GM19239 (cell line): Measurements from ENCODE around the gene AP4E1.
"Not testable (repeated sequence)": the region's sequence is repeated elsewhere in the genome, so short reads cannot be mapped to it uniquely, and the experiment has no call there.

Source experiments
- DNase-seq: peaks from one replicate; pipeline ENCODE4 v3.0.0; 2011; ENCODE audit warnings: low spot score; ENCODE audit not compliant: insufficient read length
- FAIRE-seq: peaks from 2 replicates; lab custom pipeline; 2011; peaks lifted over from hg19 to GRCh38; lab: Jason Lieb, UNC

AP4E1 gene

DNA sequence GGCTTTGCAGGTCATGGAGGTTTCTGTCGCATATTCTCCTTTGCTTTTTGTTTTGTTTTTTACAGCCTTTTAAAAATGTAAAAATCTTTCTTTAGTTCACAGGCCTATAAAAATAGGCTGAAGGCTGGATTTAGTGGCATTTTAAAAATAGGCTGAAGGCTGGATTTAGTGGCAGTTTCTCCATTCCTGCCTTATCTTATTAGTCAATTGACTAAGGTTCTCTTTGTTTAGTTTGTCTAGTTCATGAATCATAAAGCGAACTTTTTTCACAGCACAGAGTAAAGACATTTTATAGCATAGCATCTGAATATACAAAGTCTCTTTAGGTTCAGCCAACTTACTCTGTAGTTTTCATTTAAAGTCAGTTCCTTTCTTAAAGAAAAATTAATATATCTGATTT, 31.4 kb downstream of the AP4E1 start:
- DNase-seq (no peak), FAIRE-seq (no peak)

- FAIRE-seq, result peak; percentile 47
- DNase-seq, result no peak
These were observed 32.0 kb downstream of the AP4E1 start for GRCh38 chr15:50940506-50940905.

DNA sequence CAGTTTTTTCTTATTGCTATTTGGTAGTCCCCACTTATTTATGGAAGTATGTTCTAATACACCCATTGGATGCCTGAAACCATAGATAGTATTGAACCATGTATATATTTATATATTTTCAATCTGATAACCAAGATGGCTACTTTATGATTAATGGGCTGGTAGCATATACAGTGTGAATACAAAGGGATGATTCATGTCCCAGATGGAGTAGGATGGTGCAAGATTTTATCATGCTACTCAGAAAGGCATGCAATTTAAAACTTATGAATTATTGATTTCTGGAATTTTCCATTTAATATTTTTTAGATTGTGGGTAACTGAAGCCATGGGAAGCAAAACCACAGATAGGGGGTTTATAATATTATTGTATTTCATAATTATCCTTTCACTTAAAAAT, 35.2 kb downstream of the AP4E1 start:
- FAIRE-seq, result no peak
- no peak for DNase-seq

- FAIRE-seq (no peak), DNase-seq (no peak)
These were observed 36.2 kb downstream of the AP4E1 start for GRCh38 chr15:50944672-50945071.

DNA sequence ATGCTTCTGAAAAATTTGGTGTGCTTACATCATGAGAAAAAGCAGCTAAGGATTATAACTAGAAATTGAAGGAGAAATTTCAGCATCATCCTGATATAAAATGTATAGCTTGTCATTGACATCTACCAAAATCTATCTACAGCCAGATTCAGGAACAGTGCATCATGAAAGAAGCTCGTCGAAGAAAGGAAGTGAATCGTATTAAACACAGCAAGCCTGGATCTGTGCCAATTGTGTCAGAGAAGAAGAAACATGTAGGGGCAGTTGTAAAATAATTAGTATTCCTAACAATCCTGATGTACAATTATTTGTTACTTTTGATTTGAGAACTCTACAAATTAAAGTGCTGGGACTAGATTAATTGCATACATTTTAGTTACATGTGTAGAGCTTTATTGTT, 37.2 kb downstream of the AP4E1 start:
- peak; percentile 42 for FAIRE-seq
- DNase-seq, result no peak

DNA sequence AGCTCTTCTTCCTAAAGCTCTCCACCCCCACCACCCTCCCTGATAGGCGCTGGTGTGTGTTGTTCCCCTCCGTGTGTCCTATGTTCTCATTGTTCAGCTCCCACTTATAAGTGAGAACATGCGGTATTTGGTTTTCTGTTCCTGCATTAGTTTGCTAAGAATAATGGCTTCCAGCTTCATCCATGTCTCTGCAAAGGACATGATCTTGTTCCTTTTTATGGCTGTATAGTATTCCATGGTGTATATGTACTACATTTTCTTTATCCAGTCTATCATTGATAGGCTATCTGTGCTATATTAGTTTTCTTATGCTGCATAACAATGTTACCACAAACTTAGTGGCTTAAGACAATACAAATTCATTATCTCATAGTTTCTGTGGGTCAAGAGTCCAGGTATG, 42.3 kb downstream of the AP4E1 start:
- FAIRE-seq, result not testable (repeated sequence)

GRCh38 chr15:50953302-50953701, 44.8 kb downstream of the AP4E1 start:
- FAIRE-seq (no peak), DNase-seq (no peak)

More for the DNA sequence above, 42.3 kb downstream of the AP4E1 start:
- not testable (repeated sequence) for DNase-seq

GRCh38 chr15:50954837-50955236, 46.4 kb downstream of the AP4E1 start:
- FAIRE-seq, DNase-seq: not testable (repeated sequence)

- FAIRE-seq (peak; percentile 65), DNase-seq (no peak)
These were observed 51.2 kb downstream of the AP4E1 start for GRCh38 chr15:50959717-50960116.

- no peak for DNase-seq
- no peak for FAIRE-seq
These were observed 55.6 kb downstream of the AP4E1 start for GRCh38 chr15:50964075-50964474.

DNA sequence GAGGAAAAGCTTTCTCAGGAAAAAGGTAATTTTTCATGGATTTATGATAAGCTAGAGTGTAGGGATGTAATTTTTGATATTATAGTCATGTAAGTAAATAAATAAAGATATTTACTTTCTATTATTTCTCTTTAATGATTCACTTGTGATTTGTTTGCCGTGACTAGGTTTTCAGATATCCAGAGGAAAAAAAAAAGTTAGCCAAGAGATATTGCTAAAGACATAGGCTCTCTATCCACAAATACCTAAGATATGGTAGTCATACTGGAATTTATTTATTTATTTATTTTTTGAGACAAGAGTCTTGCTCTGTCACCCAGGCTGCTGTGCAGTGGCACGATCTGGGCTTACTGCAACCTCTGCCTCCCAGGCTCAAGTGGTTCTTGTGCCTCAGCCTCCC, 59.9 kb downstream of the AP4E1 start:
- no peak for FAIRE-seq
- no peak for DNase-seq

DNA sequence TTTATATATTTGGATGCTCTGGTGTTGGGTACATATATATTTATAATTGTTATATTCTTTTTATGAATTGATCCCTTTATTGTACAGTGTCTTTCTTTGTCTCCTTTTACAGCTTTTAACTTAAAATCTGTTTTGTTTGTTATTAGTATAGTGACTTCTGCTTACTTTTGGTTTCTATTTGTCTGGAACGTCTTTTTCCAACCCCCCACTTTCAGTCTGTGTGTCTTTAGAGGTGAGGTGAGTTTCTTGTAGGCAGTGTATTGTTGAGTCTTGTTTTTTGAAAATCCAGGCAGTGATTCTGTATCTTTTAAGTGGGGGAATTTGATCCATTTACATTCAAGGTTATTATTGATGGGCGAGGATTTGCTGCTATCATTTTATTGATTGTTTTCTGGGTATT, 62.0 kb downstream of the AP4E1 start:
- FAIRE-seq (peak; percentile 54), DNase-seq (no peak)

DNA sequence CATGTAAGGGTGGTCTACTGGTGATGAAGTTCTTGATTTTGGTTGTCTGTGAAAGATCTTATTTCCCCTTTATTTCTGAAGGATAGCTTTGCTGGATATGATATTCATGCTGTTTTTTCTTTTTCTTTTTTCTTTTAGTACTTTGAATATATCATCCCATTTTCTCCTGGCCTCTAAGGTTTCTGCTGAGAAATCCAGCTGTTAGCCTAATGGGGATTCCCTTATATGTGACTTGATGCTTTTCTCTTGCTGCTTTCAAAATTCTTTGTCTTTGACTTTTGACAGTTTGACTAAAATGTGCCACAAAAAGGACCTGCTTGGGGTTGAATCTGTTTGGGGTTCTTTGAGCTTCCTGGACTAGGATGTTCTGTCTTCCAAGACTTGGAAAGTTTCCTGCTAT, 62.6 kb downstream of the AP4E1 start:
- no peak for DNase-seq
- FAIRE-seq, result no peak

GRCh38 chr15:50971542-50971941, 63.1 kb downstream of the AP4E1 start:
- DNase-seq (no peak), FAIRE-seq (no peak)

GRCh38 chr15:50973605-50974004, 65.1 kb downstream of the AP4E1 start:
- DNase-seq, result no peak
- no peak for FAIRE-seq

DNA sequence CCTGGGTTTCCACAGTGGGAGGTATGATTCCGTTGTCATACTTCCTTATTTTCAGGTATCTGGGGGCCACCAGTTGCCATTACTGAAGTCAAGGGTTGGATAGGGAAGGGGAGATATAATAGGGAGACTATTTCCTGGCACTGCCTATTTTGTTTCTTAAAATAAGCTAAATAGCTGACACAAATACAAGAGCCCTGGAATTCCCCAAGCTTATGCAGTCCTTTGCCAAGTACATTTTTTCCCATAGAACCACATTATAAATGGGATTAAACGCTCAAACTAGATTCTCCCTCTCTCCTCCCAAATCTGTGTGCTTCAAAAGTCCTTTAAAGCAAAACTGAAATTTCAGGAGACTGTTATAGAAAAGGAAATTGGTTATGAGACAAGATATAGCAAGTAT, 68.7 kb downstream of the AP4E1 start:
- DNase-seq (no peak), FAIRE-seq (no peak)

GRCh38 chr15:50978580-50978979, 70.1 kb downstream of the AP4E1 start:
- no peak for FAIRE-seq
- DNase-seq, result no peak

- FAIRE-seq (no peak), DNase-seq (no peak)
These were observed 70.6 kb downstream of the AP4E1 start for GRCh38 chr15:50979041-50979440.

GRCh38 chr15:50993598-50993997, 85.1 kb downstream of the AP4E1 start:
- DNase-seq (no peak), FAIRE-seq (no peak)

GRCh38 chr15:50996641-50997040, 88.2 kb downstream of the AP4E1 start:
- DNase-seq (no peak), FAIRE-seq (no peak)

GRCh38 chr15:50997371-50998051, 89.0 kb downstream of the AP4E1 start:
- no peak for FAIRE-seq
- DNase-seq, result no peak

GRCh38 chr15:51004103-51004551, 95.6 kb downstream of the AP4E1 start:
- no peak for FAIRE-seq

More at GRCh38 chr15:51004103-51004551, 95.6 kb downstream of the AP4E1 start:
- DNase-seq, result no peak
